IgD-negative memory B cell (primary cell): Measurements from ENCODE around the gene KCNQ1. TPM values are rescaled to one million over a fixed set of nuclear protein-coding genes. Genes with fewer than 3 reads are reported as not detected.

Source experiments
- H3K27ac Mint-ChIP-seq, 3 donors: one replicate each; pipeline ENCODE4 v1.8.0; 2020 to 2022; ENCODE audit warnings: mild to moderate bottlenecking in 3 of 3, mixed read lengths in 3 of 3, moderate library complexity in 1 of 3
- H3K27me3 Mint-ChIP-seq: one replicate; pipeline ENCODE4 v1.8.0; 2021; ENCODE audit warnings: mixed read lengths
- H3K36me3 Mint-ChIP-seq: one replicate; pipeline ENCODE4 v1.8.0; 2020; ENCODE audit warnings: mild to moderate bottlenecking, mixed read lengths
- H3K4me1 Mint-ChIP-seq, 3 donors: one replicate each; pipeline ENCODE4 v1.8.0; 2020 to 2022; ENCODE audit warnings: mixed read lengths in 3 of 3, mild to moderate bottlenecking in 1 of 3
- H3K4me3 Mint-ChIP-seq, 4 donors: one replicate each; pipeline ENCODE4 v1.8.0; 2020 to 2022; ENCODE audit warnings: mild to moderate bottlenecking in 4 of 4, mixed read lengths in 4 of 4, moderate library complexity in 3 of 4
- H3K9me3 Mint-ChIP-seq, 3 donors: one replicate each; pipeline ENCODE4 v1.8.0; 2020 to 2021; ENCODE audit warnings: mixed read lengths in 3 of 3, mild to moderate bottlenecking in 1 of 3
- polyA plus RNA-seq: library from polyadenylated mRNA; unstranded; fragments of 300-500 nt; fragmentation: Illumina TruSeq; gene quantifications from one replicate; pipeline ENCODE4 v1.2.3, GENCODE V29; 2021

Gene KCNQ1
- polyA plus RNA-seq, 1 donor from 2014 or later, result 20.5 TPM

GRCh38 chr11:2681408-2682145 lies 236.8 kb downstream of the KCNQ1 start:
- H3K27ac Mint-ChIP-seq, result peak overlapping the region in 1 of 3 donors; percentile 63
- no peaks in the 10 kb centered on the region for H3K9me3 Mint-ChIP-seq
- H3K4me3 Mint-ChIP-seq, result peak overlapping the region in 2 of 4 donors; percentile 44 to 71
- H3K27me3 Mint-ChIP-seq, result no peaks in the 10 kb centered on the region
- peaks cover 12 to 24% (median 21%) of the 10 kb centered on the region in 3 donors for H3K4me1 Mint-ChIP-seq
- H3K36me3 Mint-ChIP-seq, result no peaks in the 10 kb centered on the region

- Mint-ChIP-seq H3K27ac (no peak overlapping the region), H3K27me3 (no peaks in the 10 kb centered on the region), H3K4me3 (no peak overlapping the region), H3K36me3 (no peaks in the 10 kb centered on the region), H3K4me1 (peaks cover 7 to 15% (median 15%) of the 10 kb centered on the region in 3 donors), H3K9me3 (no peaks in the 10 kb centered on the region)
Observed at GRCh38 chr11:2683806-2684205, 239.0 kb downstream of the KCNQ1 start.

- Mint-ChIP-seq H3K4me1 (peaks cover 7 to 18% (median 15%) of the 10 kb centered on the region in 3 donors), H3K9me3 (no peaks in the 10 kb centered on the region), H3K4me3 (no peak overlapping the region), H3K27ac (no peak overlapping the region), H3K27me3 (no peaks in the 10 kb centered on the region), H3K36me3 (no peaks in the 10 kb centered on the region)
Observed at GRCh38 chr11:2684581-2684980, 239.8 kb downstream of the KCNQ1 start.

GRCh38 chr11:2685051-2685450 lies 240.2 kb downstream of the KCNQ1 start:
- Mint-ChIP-seq H3K27ac (no peak overlapping the region), H3K4me3 (no peak overlapping the region), H3K36me3 (peaks cover under 1% of the 10 kb centered on the region), H3K27me3 (no peaks in the 10 kb centered on the region), H3K9me3 (no peaks in the 10 kb centered on the region), H3K4me1 (peaks cover 7 to 18% (median 15%) of the 10 kb centered on the region in 3 donors)

- Mint-ChIP-seq H3K4me1 (peaks cover 7 to 18% (median 17%) of the 10 kb centered on the region in 3 donors), H3K27ac (no peak overlapping the region), H3K27me3 (no peaks in the 10 kb centered on the region), H3K36me3 (peaks cover 4% of the 10 kb centered on the region), H3K4me3 (no peak overlapping the region), H3K9me3 (no peaks in the 10 kb centered on the region)
Observed at GRCh38 chr11:2685566-2686359, 241.0 kb downstream of the KCNQ1 start.

GRCh38 chr11:2686360-2687222 lies 241.8 kb downstream of the KCNQ1 start:
- no peaks in the 10 kb centered on the region for H3K9me3 Mint-ChIP-seq
- no peaks in the 10 kb centered on the region for H3K27me3 Mint-ChIP-seq
- H3K36me3 Mint-ChIP-seq, result peaks cover 4% of the 10 kb centered on the region
- no peak overlapping the region for H3K4me3 Mint-ChIP-seq
- H3K27ac Mint-ChIP-seq, result no peak overlapping the region
- H3K4me1 Mint-ChIP-seq, result peaks cover 3 to 17% (median 12%) of the 10 kb centered on the region in 3 donors

- Mint-ChIP-seq H3K4me3 (no peak overlapping the region), H3K27me3 (no peaks in the 10 kb centered on the region), H3K4me1 (peaks cover 0 to 12% (median 7%) of the 10 kb centered on the region in 3 donors), H3K9me3 (no peaks in the 10 kb centered on the region), H3K36me3 (peaks cover 4% of the 10 kb centered on the region), H3K27ac (no peak overlapping the region)
Observed at GRCh38 chr11:2687223-2687530, 242.4 kb downstream of the KCNQ1 start.

- Mint-ChIP-seq H3K9me3 (no peaks in the 10 kb centered on the region), H3K4me1 (peaks cover 0 to 12% (median 5%) of the 10 kb centered on the region in 3 donors), H3K27ac (no peak overlapping the region), H3K4me3 (no peak overlapping the region), H3K27me3 (no peaks in the 10 kb centered on the region), H3K36me3 (peaks cover 4% of the 10 kb centered on the region)
Observed at GRCh38 chr11:2687782-2688191, 243.0 kb downstream of the KCNQ1 start.

- Mint-ChIP-seq H3K36me3 (peaks cover 4% of the 10 kb centered on the region), H3K4me3 (no peak overlapping the region), H3K27me3 (no peaks in the 10 kb centered on the region)
Observed at GRCh38 chr11:2688381-2689231, 243.8 kb downstream of the KCNQ1 start.

GRCh38 chr11:2689651-2690575 lies 245.1 kb downstream of the KCNQ1 start:
- peaks cover 10 to 13% (median 12%) of the 10 kb centered on the region in 3 donors for H3K4me1 Mint-ChIP-seq
- peak overlapping the region in 1 of 4 donors; percentile 16 for H3K4me3 Mint-ChIP-seq
- no peak overlapping the region for H3K27ac Mint-ChIP-seq
- no peaks in the 10 kb centered on the region for H3K9me3 Mint-ChIP-seq
- H3K27me3 Mint-ChIP-seq, result no peaks in the 10 kb centered on the region
- H3K36me3 Mint-ChIP-seq, result peaks cover 5% of the 10 kb centered on the region

More at GRCh38 chr11:2688381-2689231, 243.8 kb downstream of the KCNQ1 start:
- peaks cover 0 to 7% (median 4%) of the 10 kb centered on the region in 3 donors for H3K4me1 Mint-ChIP-seq
- H3K27ac Mint-ChIP-seq, result no peak overlapping the region
- no peaks in the 10 kb centered on the region for H3K9me3 Mint-ChIP-seq

- no peaks in the 10 kb centered on the region for H3K27me3 Mint-ChIP-seq
- H3K4me3 Mint-ChIP-seq, result no peak overlapping the region
- H3K27ac Mint-ChIP-seq, result no peak overlapping the region
- peaks cover 5% of the 10 kb centered on the region for H3K36me3 Mint-ChIP-seq
- no peaks in the 10 kb centered on the region for H3K9me3 Mint-ChIP-seq
- peaks cover 11 to 20% (median 14%) of the 10 kb centered on the region in 3 donors for H3K4me1 Mint-ChIP-seq
Observed at GRCh38 chr11:2690596-2691354, 246.0 kb downstream of the KCNQ1 start.

- Mint-ChIP-seq H3K4me1 (peaks cover 11 to 22% (median 14%) of the 10 kb centered on the region in 3 donors), H3K9me3 (no peaks in the 10 kb centered on the region), H3K4me3 (no peak overlapping the region), H3K27me3 (no peaks in the 10 kb centered on the region), H3K27ac (no peak overlapping the region), H3K36me3 (peaks cover 5% of the 10 kb centered on the region)
Observed at GRCh38 chr11:2691355-2691761, 246.6 kb downstream of the KCNQ1 start.
